ENCODE results near the gene TTLL1.

DNA sequence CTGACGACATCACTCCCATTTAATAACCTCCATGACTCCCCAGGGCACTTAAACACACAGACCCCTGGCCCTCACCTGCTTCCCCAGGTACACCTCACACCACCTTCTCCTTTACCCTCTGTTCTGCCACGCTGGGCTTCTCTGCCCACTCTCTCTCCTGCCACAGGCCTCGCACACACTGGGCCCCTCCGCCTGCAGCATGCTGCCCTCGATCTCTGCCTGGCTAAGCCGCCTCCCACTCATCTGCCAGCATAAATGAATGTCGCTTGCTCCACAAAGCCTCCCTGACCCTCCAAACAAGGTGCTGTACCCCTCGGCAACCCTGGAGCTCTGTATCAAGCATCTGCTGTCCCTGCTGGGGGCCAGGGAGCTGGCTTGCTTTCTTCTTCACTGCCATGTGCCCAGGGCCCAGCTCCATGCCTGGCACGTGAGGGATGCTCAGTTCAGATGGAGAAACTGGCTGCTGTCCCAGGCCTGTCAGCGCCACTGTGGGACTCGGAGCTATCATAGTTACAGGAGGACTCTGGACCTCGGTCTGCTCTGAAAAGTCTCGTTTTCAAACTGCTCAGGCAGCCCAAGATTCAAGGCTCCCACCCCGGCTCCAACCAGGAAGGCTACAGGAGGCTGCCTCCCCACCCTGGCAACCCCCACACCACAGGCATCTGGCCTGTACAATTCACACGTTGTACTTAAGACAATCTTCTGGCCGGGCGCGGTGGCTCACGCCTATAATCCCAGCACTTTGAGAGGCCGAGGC lies 11.9 kb downstream of the TTLL1 start:
- TF ChIP-seq, protein P1, sequence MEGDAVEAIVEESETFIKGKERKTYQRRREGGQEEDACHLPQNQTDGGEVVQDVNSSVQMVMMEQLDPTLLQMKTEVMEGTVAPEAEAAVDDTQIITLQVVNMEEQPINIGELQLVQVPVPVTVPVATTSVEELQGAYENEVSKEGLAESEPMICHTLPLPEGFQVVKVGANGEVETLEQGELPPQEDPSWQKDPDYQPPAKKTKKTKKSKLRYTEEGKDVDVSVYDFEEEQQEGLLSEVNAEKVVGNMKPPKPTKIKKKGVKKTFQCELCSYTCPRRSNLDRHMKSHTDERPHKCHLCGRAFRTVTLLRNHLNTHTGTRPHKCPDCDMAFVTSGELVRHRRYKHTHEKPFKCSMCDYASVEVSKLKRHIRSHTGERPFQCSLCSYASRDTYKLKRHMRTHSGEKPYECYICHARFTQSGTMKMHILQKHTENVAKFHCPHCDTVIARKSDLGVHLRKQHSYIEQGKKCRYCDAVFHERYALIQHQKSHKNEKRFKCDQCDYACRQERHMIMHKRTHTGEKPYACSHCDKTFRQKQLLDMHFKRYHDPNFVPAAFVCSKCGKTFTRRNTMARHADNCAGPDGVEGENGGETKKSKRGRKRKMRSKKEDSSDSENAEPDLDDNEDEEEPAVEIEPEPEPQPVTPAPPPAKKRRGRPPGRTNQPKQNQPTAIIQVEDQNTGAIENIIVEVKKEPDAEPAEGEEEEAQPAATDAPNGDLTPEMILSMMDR (IDR thresholded peaks at IDR 0.05), result no peak
- TF ChIP-seq EP300 (IDR thresholded peaks at IDR 0.05) (no peak), POLR2A (IDR thresholded peaks at IDR 0.05) (no peak)
